H1 (cell line): Measurements from ENCODE around the gene WWC1. TPM values are rescaled to one million over a fixed set of nuclear protein-coding genes. Genes with fewer than 3 reads are reported as not detected.

Experiments
- CTCF ChIA-PET: fragments of 300-600 bp; sonication (Branson Sonifier 250); formaldehyde crosslinking; loops from one replicate; lab custom pipeline; 2021; ENCODE audit not compliant: partially characterized antibody; lab: Charles Lee
- POLR2A ChIA-PET: fragments of 300-600 bp; sonication (Branson Sonifier 250); formaldehyde crosslinking; loops from one replicate; lab custom pipeline; 2021; ENCODE audit warnings: inconsistent platforms; ENCODE audit not compliant: partially characterized antibody; lab: Charles Lee
- DNase-seq, 2 experiments: peaks; one replicate each; pipeline versions ENCODE4 v3.0.0 to v3.0.0-alpha.2; 2010 to 2022; ENCODE audit warnings: low spot score in 2 of 2, low read depth in 1 of 2, mixed read lengths in 1 of 2
- FAIRE-seq: peaks from 2 replicates; lab custom pipeline; 2011; peaks lifted over from hg19 to GRCh38; lab: Jason Lieb, UNC
- H2AFZ ChIP-seq: 2 replicates; pipeline ENCODE4 v1.8.1; 2012; ENCODE audit warnings: low read length, inconsistent platforms
- H2AK5ac ChIP-seq: 2 replicates; pipeline ENCODE4 v1.6.1; 2013; ENCODE audit warnings: low read depth, low read length
- H2BK120ac ChIP-seq: replicated peaks from 2 replicates; pipeline ENCODE3; 2013; ENCODE audit warnings: low read depth, low read length, inconsistent platforms
- H2BK12ac ChIP-seq: 2 replicates; pipeline ENCODE4 v1.6.1; 2013; ENCODE audit warnings: low read depth, low read length
- H2BK15ac ChIP-seq: 2 replicates; pipeline ENCODE4 v1.6.1; 2013; ENCODE audit warnings: low read length
- H2BK20ac ChIP-seq: 2 replicates; pipeline ENCODE4 v1.6.1; 2013; ENCODE audit warnings: low read length
- H2BK5ac ChIP-seq: 2 replicates; pipeline ENCODE4 v1.6.1; 2013; ENCODE audit warnings: low read depth, low read length
- H3K14ac ChIP-seq: 2 replicates; pipeline ENCODE4 v1.6.1; 2013; ENCODE audit warnings: inconsistent platforms; ENCODE audit not compliant: insufficient read length
- H3K18ac ChIP-seq: 2 replicates; pipeline ENCODE4 v1.6.1; 2013; ENCODE audit warnings: low read length; ENCODE audit errors: extremely low read depth
- H3K23ac ChIP-seq: 2 replicates; pipeline ENCODE4 v1.6.1; 2013; ENCODE audit warnings: inconsistent platforms; ENCODE audit not compliant: insufficient read length
- H3K23me2 ChIP-seq: 2 replicates; pipeline ENCODE4 v1.6.1; 2013; ENCODE audit warnings: low read depth, low read length
- H3K27ac ChIP-seq: 2 replicates; pipeline ENCODE4 v1.6.1; 2011; ENCODE audit warnings: low read depth, low read length, inconsistent platforms
- H3K27me3 ChIP-seq, 4 experiments: replicated peaks in 1 of 4; 1 replicate in 1 of 4; 2 replicates in 3 of 4; pipeline versions ENCODE4 v1.6.1 to v1.8.1; 2011 to 2013; ENCODE audit warnings: low read length in 3 of 4, mild to moderate bottlenecking in 3 of 4, inconsistent platforms in 2 of 4, mixed read lengths in 2 of 4, moderate library complexity in 1 of 4; ENCODE audit not compliant: control insufficient read depth in 3 of 4, insufficient read depth in 3 of 4; ENCODE audit errors: extremely low read depth in 1 of 4
- H3K36me3 ChIP-seq, 4 experiments: 2 replicates each; pipeline versions ENCODE4 v1.6.1 to v1.8.1; 2011 to 2013; ENCODE audit warnings: mild to moderate bottlenecking in 4 of 4, low read length in 3 of 4, moderate library complexity in 2 of 4, control low read depth in 1 of 4, inconsistent platforms in 1 of 4; ENCODE audit not compliant: insufficient read depth in 4 of 4, control insufficient read depth in 2 of 4
- H3K4ac ChIP-seq: replicated peaks from 2 replicates; pipeline ENCODE3; 2013; ENCODE audit warnings: low read length, low read depth, mixed read lengths, inconsistent platforms; ENCODE audit not compliant: insufficient read length
- H3K4me1 ChIP-seq, 4 experiments: replicated peaks in 1 of 4; 1 replicate in 1 of 4; 2 replicates in 3 of 4; pipeline versions ENCODE4 v1.6.1 to v1.8.1; 2011 to 2013; ENCODE audit warnings: low read length in 3 of 4, inconsistent platforms in 2 of 4, mixed read lengths in 1 of 4; ENCODE audit not compliant: insufficient read depth in 4 of 4, control insufficient read depth in 3 of 4
- H3K4me2 ChIP-seq, 2 experiments: 2 replicates each; pipeline versions ENCODE4 v1.6.1 to v1.8.1; 2011 to 2013; ENCODE audit warnings: low read depth in 2 of 2, low read length in 2 of 2, control low read depth in 1 of 2, inconsistent platforms in 1 of 2, mild to moderate bottlenecking in 1 of 2; ENCODE audit not compliant: insufficient read depth in 1 of 2
- H3K4me3 ChIP-seq, 4 experiments: fragments of 200-600, 300-600 bp in 1 of 4; sonication (generic), shearing (Covaris generic), sonication (Bioruptor Twin) in 1 of 4; 2 replicates each; pipeline versions ENCODE4 v1.5.1 to v1.8.1; 2011 to 2016; ENCODE audit warnings: low read length in 4 of 4, low read depth in 3 of 4, control low read depth in 2 of 4, inconsistent platforms in 2 of 4, mild to moderate bottlenecking in 2 of 4, mixed read lengths in 1 of 4, moderate library complexity in 1 of 4; ENCODE audit not compliant: insufficient read depth in 2 of 4; ENCODE audit errors: extremely low read depth in 1 of 4
- H3K56ac ChIP-seq: replicated peaks from 2 replicates; pipeline ENCODE3; 2013; ENCODE audit warnings: low read depth, mild to moderate bottlenecking, mixed read lengths, low read length, inconsistent platforms; ENCODE audit not compliant: insufficient read length
- H3K79me1 ChIP-seq: 2 replicates; pipeline ENCODE4 v1.6.1; 2013; ENCODE audit warnings: low read depth, low read length, control low read depth
- H3K79me2 ChIP-seq, 2 experiments: 2 replicates each; pipeline versions ENCODE4 v1.6.1 to v1.8.1; 2012 to 2013; ENCODE audit warnings: low read length in 2 of 2, mild to moderate bottlenecking in 2 of 2, inconsistent platforms in 1 of 2; ENCODE audit not compliant: insufficient read depth in 2 of 2, control insufficient read depth in 1 of 2
- H3K9ac ChIP-seq, 4 experiments: replicated peaks in 1 of 4; 1 replicate in 1 of 4; 2 replicates in 3 of 4; pipeline versions ENCODE4 v1.6.1 to v1.8.1; 2011 to 2013; ENCODE audit warnings: low read depth in 3 of 4, low read length in 3 of 4, control low read depth in 2 of 4, mild to moderate bottlenecking in 2 of 4, moderate library complexity in 2 of 4, inconsistent platforms in 1 of 4; ENCODE audit errors: extremely low read depth in 1 of 4
- H3K9me3 ChIP-seq, 2 experiments: 2 replicates each; pipeline versions ENCODE4 v1.6.1 to v1.8.1; 2012 to 2013; ENCODE audit warnings: mild to moderate bottlenecking in 2 of 2, moderate library complexity in 2 of 2, control low read depth in 1 of 2, inconsistent platforms in 1 of 2, low read depth in 1 of 2, low read length in 1 of 2, mixed read lengths in 1 of 2; ENCODE audit not compliant: insufficient read depth in 2 of 2
- H4K20me1 ChIP-seq, 2 experiments: replicated peaks in 1 of 2; 2 replicates each; pipeline versions ENCODE3 to v1.8.1; 2011 to 2013; ENCODE audit warnings: inconsistent platforms in 2 of 2, low read length in 2 of 2, mild to moderate bottlenecking in 1 of 2; ENCODE audit not compliant: insufficient read depth in 2 of 2, control insufficient read depth in 1 of 2
- H4K5ac ChIP-seq: 2 replicates; pipeline ENCODE4 v1.6.1; 2013; ENCODE audit warnings: low read length, low read depth, mixed read lengths, inconsistent platforms; ENCODE audit not compliant: insufficient read length
- H4K8ac ChIP-seq: 2 replicates; pipeline ENCODE4 v1.8.0; 2013; ENCODE audit warnings: mild to moderate bottlenecking, moderate library complexity, low read length, inconsistent platforms; ENCODE audit not compliant: insufficient read depth; ENCODE audit errors: extremely low read depth
- H4K91ac ChIP-seq: replicated peaks from 2 replicates; pipeline ENCODE3; 2013; ENCODE audit warnings: low read length, mixed read lengths, inconsistent platforms; ENCODE audit not compliant: insufficient read length
- WGBS, 2 experiments: shearing (Covaris generic) in 1 of 2; methylation state at CpG; one replicate each; pipeline versions ENCODE4 v1.1.6 to v1.1.7; 2013 to 2015; ENCODE audit warnings: low lambda C conversion rate in 2 of 2, mixed read lengths in 2 of 2, inconsistent platforms in 1 of 2, low coverage in 1 of 2, missing lambda C conversion rate in 1 of 2; ENCODE audit not compliant: insufficient replicate concordance in 2 of 2, insufficient coverage in 1 of 2, insufficient read length in 1 of 2; ENCODE audit errors: extremely low coverage in 1 of 2, missing lambda C conversion rate in 1 of 2; 5-methylcytosine and 5-hydroxymethylcytosine counted together
- polyA plus RNA-seq, 7 experiments: library from polyadenylated mRNA; depleted of rRNA in 3 of 7; stranded (reverse) in 5 of 7; unstranded in 2 of 7; fragments of >200 nt in 5 of 7; fragments of 200-250 nt in 2 of 7; gene quantifications; 1 replicate in 5 of 7; 2 replicates in 1 of 7; 4 replicates in 1 of 7; pipeline versions ENCODE4 v1.2.1 to v1.2.3, GENCODE V29; 2011 to 2013; ENCODE audit warnings: missing spikeins in 2 of 7, mixed read lengths in 2 of 7
- total RNA-seq: library from RNA; stranded (reverse); fragmentation: NEBNext Ultra II Directional; extraction: Animal tissue kit (Norgen Biotek cat#: 25700); gene quantifications from 2 replicates; pipeline ENCODE4 v1.2.1, GENCODE V29; 2021
- TF ChIP-seq, protein P1 (sequence below), 3 experiments: IDR thresholded peaks; 1 replicate in 2 of 3; 2 replicates in 1 of 3; pipeline versions ENCODE4 v1.5.1 to v1.6.1; 2011; ENCODE audit warnings: low read length in 3 of 3, mild to moderate bottlenecking in 3 of 3, inconsistent platforms in 2 of 3, low read depth in 1 of 3, moderate library complexity in 1 of 3; ENCODE audit not compliant: insufficient read depth in 1 of 3; ENCODE audit errors: control extremely low read depth in 1 of 3

Gene WWC1
- total and polyA plus RNA-seq, 2 of the 8 experiments (the other 6 are each of a cell fraction or from before 2014, with no cell fraction given): 16.4 to 41.1 TPM

DNA sequence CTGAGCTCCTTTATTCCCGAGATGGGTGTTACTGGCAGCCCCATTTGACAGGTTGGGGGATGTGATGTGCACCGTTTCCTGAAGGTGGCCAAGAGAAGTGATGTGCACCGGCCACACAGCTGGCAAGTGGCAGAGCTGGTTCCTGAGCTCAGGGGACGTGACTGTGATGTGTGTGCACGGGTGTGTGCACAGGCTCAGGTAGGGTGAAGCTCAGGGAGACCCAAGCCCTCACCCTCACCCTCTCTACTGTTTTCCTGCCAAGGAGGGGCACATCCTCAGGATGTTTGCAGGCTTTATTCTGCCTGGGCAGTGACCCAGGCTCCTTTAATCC, 56.6 kb downstream of the WWC1 start:
- H4K91ac ChIP-seq: no peak overlapping the region
- no peak overlapping the region for H2BK120ac ChIP-seq
- H2BK12ac ChIP-seq: peak overlapping the region; percentile 79; the same call in 1 of the 2 replicates
- no peak overlapping the region for H2AK5ac ChIP-seq
- H3K27ac ChIP-seq: no peak overlapping the region
- peaks cover 0 to 55% of the 10 kb centered on the region in 2 experiments; a peak in 2 of 4 replicates for H3K79me2 ChIP-seq
- H3K36me3 ChIP-seq: no peaks in the 10 kb centered on the region
- H4K8ac ChIP-seq: no peak overlapping the region
- H3K4me1 ChIP-seq: peaks cover 15 to 39% (median 23%) of the 10 kb centered on the region in 4 experiments
- no peaks in the 10 kb centered on the region for H3K27me3 ChIP-seq
- no peak overlapping the region for H3K23ac ChIP-seq
- H2BK5ac ChIP-seq: no peak overlapping the region
- H3K9me3 ChIP-seq: no peaks in the 10 kb centered on the region
- no peak overlapping the region for H3K4me3 ChIP-seq
- H3K79me1 ChIP-seq: peaks cover 7% of the 10 kb centered on the region
- no peak overlapping the region for H3K4me2 ChIP-seq
- DNase-seq (no peak), FAIRE-seq (no peak)
- H3K18ac ChIP-seq: no peak overlapping the region
- ChIA-PET POLR2A (interaction anchor here (1.3 to 1.9 kb wide), 4 partner anchors 12 to 37 kb away, joined by 3 to 8 read pairs (median 4); no protein-coding TSS in a partner anchor), CTCF (interaction anchor here (0.6 to 5.8 kb wide), 15 partner anchors 10 to 78 kb away, joined by 3 to 46 read pairs (median 5); no protein-coding TSS in a partner anchor)
- H3K4ac ChIP-seq: no peak overlapping the region
- H3K23me2 ChIP-seq: no peaks in the 10 kb centered on the region; the same call in 1 of the 2 replicates
- H3K14ac ChIP-seq: no peak overlapping the region
- no peak overlapping the region for H2AFZ ChIP-seq
- H3K9ac ChIP-seq: no peak overlapping the region
- WGBS, 2 experiments: 90% methylated on average over 5 of the region's 5 CpGs; no CpG with 5 or more reads in 1 of the 2 experiments
- no peak overlapping the region; the same call in 1 of the 2 replicates for H2BK15ac ChIP-seq
- H4K5ac ChIP-seq: no peak overlapping the region
- H3K56ac ChIP-seq: no peak overlapping the region
- peaks cover 4 to 15% of the 10 kb centered on the region in 2 experiments for H4K20me1 ChIP-seq
- H2BK20ac ChIP-seq: no peak overlapping the region
- TF ChIP-seq, protein P1, sequence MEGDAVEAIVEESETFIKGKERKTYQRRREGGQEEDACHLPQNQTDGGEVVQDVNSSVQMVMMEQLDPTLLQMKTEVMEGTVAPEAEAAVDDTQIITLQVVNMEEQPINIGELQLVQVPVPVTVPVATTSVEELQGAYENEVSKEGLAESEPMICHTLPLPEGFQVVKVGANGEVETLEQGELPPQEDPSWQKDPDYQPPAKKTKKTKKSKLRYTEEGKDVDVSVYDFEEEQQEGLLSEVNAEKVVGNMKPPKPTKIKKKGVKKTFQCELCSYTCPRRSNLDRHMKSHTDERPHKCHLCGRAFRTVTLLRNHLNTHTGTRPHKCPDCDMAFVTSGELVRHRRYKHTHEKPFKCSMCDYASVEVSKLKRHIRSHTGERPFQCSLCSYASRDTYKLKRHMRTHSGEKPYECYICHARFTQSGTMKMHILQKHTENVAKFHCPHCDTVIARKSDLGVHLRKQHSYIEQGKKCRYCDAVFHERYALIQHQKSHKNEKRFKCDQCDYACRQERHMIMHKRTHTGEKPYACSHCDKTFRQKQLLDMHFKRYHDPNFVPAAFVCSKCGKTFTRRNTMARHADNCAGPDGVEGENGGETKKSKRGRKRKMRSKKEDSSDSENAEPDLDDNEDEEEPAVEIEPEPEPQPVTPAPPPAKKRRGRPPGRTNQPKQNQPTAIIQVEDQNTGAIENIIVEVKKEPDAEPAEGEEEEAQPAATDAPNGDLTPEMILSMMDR (IDR thresholded peaks at IDR 0.05; ENCODE audit: control extremely low read depth in 1 of 3, insufficient read depth in 1 of 3, low read depth in 1 of 3, low read length in 3 of 3): peak in 2 of 3 experiments; percentile 4 to 5; a peak in 2 of 4 replicates
